Uterus (tissue), 4 donors: ENCODE data around the gene PTPRG. TPM values are rescaled to one million over a fixed set of nuclear protein-coding genes. Genes with fewer than 3 reads are reported as not detected.

Experiments used
- DNase-seq, 2 donors: peaks; one replicate each; pipeline ENCODE4 v3.0.0-alpha.2; 2019 to 2020
- H3K27ac ChIP-seq, 2 donors: fragments of 200-600 bp; sonication (generic); 1 replicate in 1 of 2; 2 replicates in 1 of 2; pipeline ENCODE4 v1.5.1; 2016 to 2018
- H3K27me3 ChIP-seq, 2 donors: fragments of 200-600 bp; sonication (generic); one replicate each; pipeline ENCODE4 v1.5.1; 2018 to 2019; ENCODE audit warnings: control low read depth in 1 of 2
- H3K36me3 ChIP-seq, 2 donors: fragments of 200-600 bp; sonication (generic); one replicate each; pipeline ENCODE4 v1.5.1; 2019; ENCODE audit warnings: control low read depth in 1 of 2
- H3K4me1 ChIP-seq, 2 donors: fragments of 200-600 bp; sonication (generic); one replicate each; pipeline ENCODE4 v1.5.1; 2018 to 2019; ENCODE audit warnings: control low read depth in 1 of 2
- H3K4me3 ChIP-seq, 2 donors: fragments of 200-600 bp; sonication (generic); 1 replicate in 1 of 2; 2 replicates in 1 of 2; pipeline ENCODE4 v1.5.1; 2018 to 2019; ENCODE audit warnings: mild to moderate bottlenecking in 1 of 2
- H3K9me3 ChIP-seq, 2 donors: fragments of 200-600 bp; sonication (generic); one replicate each; pipeline ENCODE4 v1.5.1; 2019; ENCODE audit warnings: control low read depth in 1 of 2
- CTCF ChIP-seq, 4 experiments: fragments of 200-600 bp in 2 of 4; fragments of 450-650 bp in 2 of 4; sonication (generic) in 2 of 4; IDR thresholded peaks; one replicate each; pipeline ENCODE4 v1.5.1; 2016 to 2019; ENCODE audit warnings: antibody characterized with exemption in 4 of 4, mild to moderate bottlenecking in 2 of 4, moderate library complexity in 1 of 4
- POLR2A ChIP-seq, 2 donors: fragments of 450-650 bp; IDR thresholded peaks; one replicate each; pipeline ENCODE4 v1.6.1; 2016; ENCODE audit warnings: antibody characterized with exemption in 2 of 2, mild to moderate bottlenecking in 1 of 2, moderate library complexity in 1 of 2
- intact Hi-C: fragments of 100-400 bp; cut with DNase I; formaldehyde crosslinking; loops from one replicate; pipeline ENCODE4 v1.15.1; 2023; ENCODE audit warnings: low total_unique reads
- total RNA-seq, 4 donors: library from RNA; depleted of rRNA in 3 of 4; stranded (reverse); fragments of >200 nt in 3 of 4; gene quantifications; one replicate each; pipeline versions ENCODE4 v1.1.0 to v1.2.4, GENCODE V29; 2014 to 2023
- donor health status: DM: yes; HTN: yes; CAD: no.

The PTPRG gene
- total RNA-seq, 4 donors from 2014 or later = 43.5 to 136 (median 62.6) TPM

GRCh38 chr3:62154457-62155148, 593.2 kb downstream of the PTPRG start:
- no peaks in the 10 kb centered on the region for H3K4me1 ChIP-seq
- H3K27me3 ChIP-seq = no peaks in the 10 kb centered on the region
- TF ChIP-seq POLR2A (IDR thresholded peaks at IDR 0.05) = no peak
- no peak for TF ChIP-seq CTCF (IDR thresholded peaks at IDR 0.05)
- intact Hi-C loops = no loop called here
- H3K4me3 ChIP-seq = no peak overlapping the region
- no peaks in the 10 kb centered on the region for H3K9me3 ChIP-seq
- no peak for DNase-seq
- no peak overlapping the region for H3K27ac ChIP-seq
- no peaks in the 10 kb centered on the region for H3K36me3 ChIP-seq

DNA sequence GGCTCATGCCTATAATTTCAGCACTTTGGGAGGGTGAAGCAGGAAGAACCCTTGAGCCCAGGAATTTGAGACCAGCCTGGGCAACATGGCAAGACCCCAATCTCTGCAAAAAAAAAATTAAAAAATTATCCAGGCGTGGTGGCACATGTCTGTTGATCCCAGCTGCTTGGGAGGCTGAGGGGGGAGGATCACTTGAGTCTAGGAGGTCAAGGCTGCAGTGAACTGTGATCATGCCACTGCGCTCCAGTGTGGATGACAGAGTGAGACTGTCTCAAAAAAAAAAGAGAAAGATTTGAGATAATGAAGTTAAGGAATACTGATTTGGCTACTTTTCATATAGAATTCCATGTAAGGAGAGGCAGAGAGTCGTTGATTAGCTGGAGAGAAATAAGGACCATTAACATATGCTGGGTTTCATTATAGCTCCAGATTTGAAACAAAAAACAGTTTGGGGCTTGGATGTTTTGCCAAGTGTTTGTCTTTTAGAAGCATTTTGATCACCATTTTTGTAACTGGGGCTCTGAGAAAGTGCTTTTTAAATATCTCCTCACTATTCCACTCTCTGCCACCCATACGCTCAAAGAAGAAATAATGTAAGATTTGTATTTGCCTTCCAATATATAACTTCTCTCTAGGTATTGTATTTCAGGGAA, 597.8 kb downstream of the PTPRG start:
- no peak for TF ChIP-seq CTCF (IDR thresholded peaks at IDR 0.05)
- no peak for TF ChIP-seq POLR2A (IDR thresholded peaks at IDR 0.05)
- Histone ChIP-seq H3K4me3 (no peak overlapping the region), H3K9me3 (no peaks in the 10 kb centered on the region), H3K27ac (peak overlapping the region; percentile 41 to 87), H3K27me3 (no peaks in the 10 kb centered on the region), H3K36me3 (no peaks in the 10 kb centered on the region), H3K4me1 (peaks cover 0 to 15% of the 10 kb centered on the region in 2 donors)
- no peak for DNase-seq
- intact Hi-C loops = no loop called here

- peak overlapping the region; percentile 41 to 87 for H3K27ac ChIP-seq
- DNase-seq = peak; percentile 76
- intact Hi-C loops = no loop called here
Observed at GRCh38 chr3:62159709-62160092, 598.3 kb downstream of the PTPRG start.

GRCh38 chr3:62161371-62161770, 600.0 kb downstream of the PTPRG start:
- Histone ChIP-seq H3K9me3 (no peaks in the 10 kb centered on the region), H3K27me3 (no peaks in the 10 kb centered on the region), H3K36me3 (no peaks in the 10 kb centered on the region), H3K4me1 (peaks cover 0 to 15% of the 10 kb centered on the region in 2 donors), H3K27ac (peak overlapping the region in 1 of 2 donors; percentile 87), H3K4me3 (no peak overlapping the region)
- DNase-seq = no peak
- TF ChIP-seq POLR2A (IDR thresholded peaks at IDR 0.05) = no peak
- no peak for TF ChIP-seq CTCF (IDR thresholded peaks at IDR 0.05)
- intact Hi-C loops = no loop called here

More at GRCh38 chr3:62159709-62160092, 598.3 kb downstream of the PTPRG start:
- Histone ChIP-seq H3K27me3 (no peaks in the 10 kb centered on the region), H3K4me1 (peaks cover 0 to 15% of the 10 kb centered on the region in 2 donors), H3K4me3 (no peak overlapping the region), H3K9me3 (no peaks in the 10 kb centered on the region), H3K36me3 (no peaks in the 10 kb centered on the region)
- TF ChIP-seq POLR2A (IDR thresholded peaks at IDR 0.05) (no peak), CTCF (IDR thresholded peaks at IDR 0.05) (no peak)

DNA sequence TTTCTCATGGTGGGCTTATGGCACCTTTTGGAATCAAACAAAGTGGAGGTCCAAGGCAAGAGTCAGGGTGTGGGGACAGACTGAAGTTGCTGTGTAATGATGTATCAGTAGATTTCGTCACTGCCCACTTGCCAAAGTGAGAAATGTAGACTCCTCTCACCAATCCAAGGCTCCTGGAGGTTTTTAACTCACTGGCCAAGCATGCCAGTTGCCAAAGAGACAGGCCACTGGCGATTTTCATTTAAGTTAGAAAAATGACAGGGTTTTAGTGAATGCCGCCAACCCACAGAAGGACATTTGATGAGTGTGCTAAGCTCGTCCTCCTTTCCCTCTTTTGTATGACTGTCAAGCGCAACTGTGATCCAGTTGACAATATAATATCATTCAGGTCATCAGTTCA, 602.8 kb downstream of the PTPRG start:
- no peaks in the 10 kb centered on the region for H3K9me3 ChIP-seq
- H3K4me3 ChIP-seq = no peak overlapping the region
- H3K27me3 ChIP-seq = no peaks in the 10 kb centered on the region
- no peak for TF ChIP-seq POLR2A (IDR thresholded peaks at IDR 0.05)
- H3K4me1 ChIP-seq = peaks cover 0 to 15% of the 10 kb centered on the region in 2 donors
- no peak for DNase-seq
- intact Hi-C loops = no loop called here
- no peaks in the 10 kb centered on the region for H3K36me3 ChIP-seq
- H3K27ac ChIP-seq = no peak overlapping the region
